Brain pericyte (primary cell): Measurements from ENCODE around the gene FAM240A.
"Not testable (repeated sequence)": the region's sequence is repeated elsewhere in the genome, so short reads cannot be mapped to it uniquely, and the experiment has no call there.

Experiments
- DNase-seq: peaks from one replicate; pipeline ENCODE4 v3.0.0-alpha.2; 2012; ENCODE audit warnings: low read depth, low spot score

Gene FAM240A

DNA sequence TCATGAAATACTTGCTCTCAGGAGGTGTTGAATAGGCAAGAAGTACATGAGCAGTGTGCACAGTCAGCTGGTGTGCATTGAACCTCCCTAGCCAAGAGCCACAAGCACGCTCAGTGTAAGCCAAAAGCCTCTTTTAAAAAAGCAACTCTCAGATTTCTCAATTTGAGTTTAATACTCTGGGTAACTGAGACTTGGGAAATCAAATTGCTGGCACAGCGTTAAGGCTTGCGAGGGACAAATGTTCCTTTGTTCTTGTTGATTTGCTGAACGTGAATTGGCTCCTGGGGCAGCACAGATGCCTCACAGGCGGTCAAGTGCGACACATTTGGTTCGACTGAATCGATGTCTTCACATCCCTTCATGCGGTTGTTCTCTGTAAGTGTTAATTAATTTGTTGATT, at the start of gene FAM240A:
FAM240A (plus strand) TSS at position 202 of the 400 bp plus-strand sequence; CDS start at position 361, 159 bp downstream.
- no peak for DNase-seq

DNA sequence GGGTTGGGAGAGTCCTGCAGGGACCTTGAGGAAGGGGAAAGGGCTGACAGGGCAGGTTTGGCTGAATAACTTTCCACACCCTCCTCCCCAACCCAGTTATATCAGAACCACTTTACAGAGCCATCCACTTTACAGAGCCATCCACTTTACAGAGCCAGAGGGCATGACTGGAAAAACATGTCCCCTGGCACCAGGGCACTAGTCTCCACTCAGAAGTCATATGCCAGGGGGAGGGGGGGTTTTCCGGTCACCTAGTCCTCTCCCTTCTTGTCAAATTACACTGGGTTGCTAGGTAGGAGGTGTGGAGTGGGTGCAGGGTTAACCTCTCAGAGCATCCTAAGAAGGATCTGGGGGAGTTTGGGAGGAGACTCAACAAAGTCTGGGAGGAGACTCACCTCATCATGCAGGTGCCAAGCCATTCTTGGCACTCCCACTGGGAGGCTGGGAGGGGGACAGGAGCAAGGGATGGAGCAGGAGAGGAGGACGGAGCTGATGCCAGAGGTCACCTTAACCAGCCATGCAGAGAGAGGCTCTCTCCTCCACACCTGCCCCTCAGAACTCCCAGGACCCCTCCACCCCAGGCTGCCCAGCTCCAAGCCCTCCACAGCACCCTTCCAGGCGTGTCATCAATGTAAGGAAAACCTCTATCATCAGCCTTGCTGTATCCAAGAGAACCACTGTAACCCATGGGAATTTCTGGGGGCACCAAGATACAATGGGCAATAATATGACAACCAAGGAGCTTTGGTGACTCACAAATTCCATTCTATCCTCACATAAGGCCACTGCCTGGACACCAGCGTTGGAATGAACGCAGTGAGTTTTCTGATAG, 47.9 kb upstream of the FAM240A start:
- no peak for DNase-seq

DNA sequence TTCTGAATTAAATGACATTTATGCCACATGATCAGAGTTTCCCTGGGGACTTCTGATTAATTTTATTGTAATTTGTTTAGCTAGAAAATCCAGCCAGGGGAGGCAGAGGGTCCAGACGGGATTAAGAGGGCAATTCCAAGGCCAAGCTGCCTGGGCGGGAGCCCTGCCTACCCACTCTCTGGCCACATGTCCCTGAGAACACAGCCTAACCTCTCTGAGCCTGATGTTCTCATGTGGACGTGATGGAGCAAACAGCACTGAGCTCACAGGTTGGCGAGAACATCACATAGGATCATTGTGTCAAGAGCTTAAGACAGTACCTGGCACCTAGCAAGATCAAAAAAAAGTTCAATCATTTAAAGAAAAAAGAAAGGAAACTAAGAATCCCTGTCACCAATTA, 47.2 kb upstream of the FAM240A start:
- no peak for DNase-seq

DNA sequence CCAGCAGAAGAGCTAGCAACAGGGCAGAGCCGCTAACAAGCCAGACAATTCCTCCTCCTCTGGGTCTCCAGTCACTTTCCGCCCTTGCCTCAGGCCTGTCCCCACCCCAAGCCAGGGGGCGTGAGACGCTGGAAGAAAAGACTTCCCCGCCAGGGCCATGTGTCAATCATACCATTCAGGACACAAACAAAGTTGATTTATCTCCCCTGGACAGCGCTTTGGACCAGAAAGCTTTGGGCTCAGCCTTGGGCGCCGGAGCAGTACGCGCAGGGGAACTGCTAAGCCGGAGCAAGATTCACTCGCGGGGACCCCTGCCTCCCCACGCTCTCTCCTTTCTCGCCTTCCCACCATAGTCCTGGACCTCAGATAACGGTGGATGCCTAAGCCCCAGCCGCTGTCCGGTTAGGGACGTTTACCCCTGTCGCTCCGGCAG, 46.7 kb upstream of the FAM240A start:
- DNase-seq, result no peak

DNA sequence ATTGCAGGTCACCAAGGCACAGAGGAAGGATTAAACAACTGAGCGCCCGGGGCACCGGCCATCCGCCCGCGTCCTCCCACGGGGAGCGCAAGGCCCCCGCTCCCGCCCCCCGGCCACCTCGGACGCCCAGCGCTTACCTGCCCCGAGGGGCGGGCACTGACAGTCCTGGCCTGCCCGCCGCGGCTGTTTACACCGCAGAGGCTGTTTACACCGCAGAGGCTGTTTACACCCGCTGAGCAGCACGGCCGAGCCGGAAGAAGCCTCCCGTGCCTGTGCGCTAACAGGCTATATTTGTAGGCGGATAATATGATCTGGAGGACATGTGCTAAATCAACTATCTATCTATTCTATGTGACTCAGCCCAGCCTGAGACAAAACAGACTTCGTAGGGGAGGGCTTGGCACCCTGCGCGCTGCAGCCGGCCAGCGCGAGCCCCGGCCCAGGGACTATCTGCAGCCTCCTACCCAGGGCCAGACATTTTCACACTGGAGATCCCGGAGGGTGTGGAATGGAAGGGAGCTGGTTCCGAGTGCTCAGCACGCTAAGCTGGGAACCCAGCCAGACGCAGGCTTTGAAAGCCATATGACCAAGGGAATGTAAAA, 46.2 kb upstream of the FAM240A start, which contains the start of gene LRRC2:
LRRC2 (minus strand) TSS at position 263 of the 602 bp plus-strand sequence. CDS start 14,711 bp downstream, outside the sequence.
- no peak for DNase-seq

DNA sequence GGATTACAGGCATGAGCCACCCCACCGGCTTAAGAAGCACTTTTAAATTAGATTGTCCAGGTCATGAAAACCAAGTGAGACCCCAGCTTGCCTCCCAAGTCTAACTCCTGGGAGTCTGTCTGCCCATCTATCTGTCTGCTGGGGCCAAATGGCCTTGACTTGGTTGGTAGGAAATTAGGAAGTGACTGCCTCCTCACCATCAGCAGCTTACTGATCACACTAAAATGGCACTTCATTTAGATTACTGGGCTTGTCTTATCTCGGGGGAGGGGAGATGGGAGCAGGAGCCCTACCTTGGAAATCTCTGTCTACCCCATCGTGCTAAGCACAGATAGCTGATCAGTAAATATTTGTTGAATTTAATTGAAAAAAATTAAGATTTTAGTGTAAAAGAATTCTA, 40.6 kb upstream of the FAM240A start:
- no peak for DNase-seq

DNA sequence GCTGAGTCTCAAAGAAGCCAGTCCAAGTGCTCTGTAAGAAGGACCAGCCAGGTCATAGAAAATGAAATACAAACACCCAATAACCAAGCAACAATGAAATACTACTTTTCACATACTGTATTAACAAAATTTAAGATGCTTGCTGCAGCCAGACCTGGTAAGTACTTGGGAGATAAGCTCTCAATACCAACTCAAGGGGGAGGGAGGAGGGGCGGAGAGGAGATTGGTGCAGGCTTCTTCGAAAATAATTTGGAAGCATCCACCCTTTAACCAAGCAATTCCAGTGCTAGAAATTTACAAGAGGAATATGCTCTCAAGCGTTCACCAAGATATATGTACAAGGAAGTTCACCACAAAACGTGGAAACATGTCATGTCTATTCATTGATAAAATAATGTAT, 38.6 kb upstream of the FAM240A start:
- no peak for DNase-seq

DNA sequence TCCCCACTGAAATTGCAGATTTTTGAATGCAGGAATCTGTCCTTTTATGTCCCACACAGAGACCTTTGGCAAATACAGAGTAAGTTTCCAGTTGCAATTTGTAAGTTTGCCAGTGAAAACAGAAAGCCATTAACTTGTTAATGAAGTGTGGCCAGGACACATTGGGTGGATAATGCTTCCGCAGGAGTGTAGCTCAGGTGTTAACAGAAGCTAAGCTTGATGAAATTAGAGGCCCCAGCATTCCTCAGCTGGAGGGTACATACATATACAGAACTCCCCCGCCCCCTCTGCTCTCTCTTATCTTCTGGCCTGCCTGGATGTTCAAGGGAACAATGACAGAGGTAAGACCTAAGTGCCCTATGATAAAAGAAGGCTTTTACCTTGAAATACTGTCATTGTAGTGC, 38.1 kb upstream of the FAM240A start:
- no peak for DNase-seq

DNA sequence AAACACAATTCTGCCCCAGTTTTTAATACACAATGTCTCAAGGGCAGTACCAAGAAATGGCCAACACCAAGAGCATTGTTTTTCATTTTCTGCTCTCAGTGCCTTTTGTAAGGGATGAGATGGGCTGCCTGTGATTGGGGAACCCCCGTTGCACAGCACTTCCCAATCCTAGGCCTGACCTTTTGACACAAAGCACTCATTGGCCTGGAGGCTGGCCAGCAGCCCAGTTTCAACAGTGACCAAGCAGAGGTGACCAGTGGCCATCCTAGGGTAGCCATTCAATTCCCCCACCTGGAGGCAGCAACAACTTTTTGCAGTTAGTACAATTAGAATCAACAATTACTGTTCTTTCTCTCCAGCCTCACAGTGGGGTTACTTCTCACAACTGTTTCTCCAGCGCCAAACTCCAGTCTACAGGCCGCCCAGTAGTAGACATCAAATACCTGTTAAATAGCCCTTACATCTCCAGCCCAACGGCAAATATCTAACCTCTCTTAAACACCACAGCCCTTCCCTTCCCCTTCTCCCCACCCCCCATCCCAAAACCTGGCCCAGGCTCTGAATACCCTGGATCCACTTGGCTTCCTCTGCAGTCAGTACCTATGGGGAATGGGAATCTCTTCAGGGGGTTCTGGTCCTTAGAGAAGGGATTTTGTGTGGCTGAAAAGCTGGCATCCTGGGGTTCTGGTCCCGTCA, 37.3 kb upstream of the FAM240A start:
- DNase-seq, result no peak

DNA sequence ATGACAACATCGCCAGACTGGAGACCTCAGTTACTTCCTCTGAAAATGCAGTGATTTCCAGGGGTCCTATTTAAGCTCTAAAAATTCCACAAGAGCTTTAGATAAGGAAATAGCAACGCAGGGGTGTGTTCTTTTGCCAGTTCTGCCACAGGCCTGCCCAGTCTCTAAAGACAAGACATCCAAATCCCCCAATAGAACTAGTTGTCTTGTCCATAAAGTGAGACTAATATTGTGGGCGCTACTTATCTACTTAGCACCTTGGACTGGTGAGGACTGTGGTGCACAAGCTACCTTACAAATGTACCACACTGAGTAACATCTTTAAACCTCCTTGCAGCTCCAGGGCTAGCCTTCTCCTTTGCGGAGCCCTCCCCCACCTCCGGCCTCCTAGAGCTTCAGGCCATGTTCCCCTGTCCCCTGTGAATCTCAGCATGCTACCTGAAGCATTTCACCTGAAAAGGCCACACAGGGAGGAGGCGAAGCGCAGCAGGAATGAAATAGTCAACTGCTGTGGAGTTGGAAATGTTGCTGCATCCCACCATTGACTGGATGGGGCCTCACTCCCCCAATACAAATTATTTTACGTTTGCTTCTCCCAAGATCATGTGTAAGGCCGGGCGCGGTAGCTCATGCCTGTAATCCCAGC, 36.6 kb upstream of the FAM240A start:
- no peak for DNase-seq

DNA sequence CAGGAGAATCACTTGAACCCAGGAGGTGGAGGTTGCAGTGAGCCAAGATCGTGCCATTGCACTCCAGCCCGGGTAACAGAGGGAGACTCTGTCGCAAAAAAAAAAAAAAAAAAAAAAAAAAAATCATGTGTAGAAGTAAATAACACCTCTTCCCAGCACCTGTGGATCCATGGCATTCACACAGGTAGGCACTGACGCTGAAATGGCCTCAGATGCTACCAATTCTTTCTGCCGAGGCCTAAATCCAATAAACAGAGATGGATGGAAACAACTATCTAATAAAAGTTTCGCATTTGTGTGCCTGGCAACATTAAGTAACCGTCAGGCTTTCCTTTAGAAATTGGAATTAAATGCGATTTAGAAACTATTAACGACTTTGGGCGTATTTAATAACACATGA, 35.9 kb upstream of the FAM240A start:
- DNase-seq, result no peak

DNA sequence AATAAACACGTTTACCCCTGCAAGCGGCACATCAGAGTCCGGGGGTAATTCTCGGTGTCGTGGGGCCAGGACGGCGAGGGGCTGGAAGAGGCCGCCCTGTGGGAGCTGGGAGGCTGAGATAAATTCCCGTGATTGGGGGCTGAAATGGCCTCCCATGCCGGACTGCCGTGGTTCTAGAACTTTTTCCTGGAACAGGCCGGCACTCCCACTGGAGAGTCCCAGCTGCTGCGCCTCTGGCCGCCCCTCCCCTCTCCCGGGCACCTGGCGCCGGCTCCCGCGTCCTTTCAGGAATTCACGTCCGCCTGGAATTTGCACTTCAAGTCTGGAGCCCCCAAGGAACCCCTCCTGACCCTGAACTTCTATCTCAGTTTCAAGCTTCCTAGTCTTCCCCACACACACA, 35.4 kb upstream of the FAM240A start:
- DNase-seq, result no peak

DNA sequence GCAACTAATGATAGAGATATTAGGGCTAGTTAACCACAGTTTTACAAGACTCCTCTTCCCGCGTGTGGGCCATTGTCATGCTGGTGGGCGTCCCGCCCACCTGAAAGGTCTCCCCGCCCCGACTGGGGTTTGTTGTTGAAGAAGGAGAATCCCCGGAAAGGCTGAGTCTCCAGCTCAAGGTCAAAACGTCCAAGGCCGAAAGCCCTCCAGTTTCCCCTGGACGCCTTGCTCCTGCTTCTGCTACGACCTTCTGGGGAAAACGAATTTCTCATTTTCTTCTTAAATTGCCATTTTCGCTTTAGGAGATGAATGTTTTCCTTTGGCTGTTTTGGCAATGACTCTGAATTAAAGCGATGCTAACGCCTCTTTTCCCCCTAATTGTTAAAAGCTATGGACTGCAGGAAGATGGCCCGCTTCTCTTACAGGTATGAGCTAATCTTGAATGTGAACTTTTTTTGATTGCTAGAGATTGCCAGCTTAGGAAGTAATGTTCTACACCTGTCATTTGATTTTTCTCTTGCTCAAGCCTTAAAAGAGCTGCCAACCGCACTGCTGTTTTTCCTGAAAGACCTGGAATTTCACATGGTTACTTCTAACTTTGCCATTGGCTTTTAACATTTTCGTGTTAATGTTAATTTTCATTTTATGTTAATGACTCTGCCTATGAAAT, 34.6 kb upstream of the FAM240A start:
- DNase-seq, result not testable (repeated sequence)

DNA sequence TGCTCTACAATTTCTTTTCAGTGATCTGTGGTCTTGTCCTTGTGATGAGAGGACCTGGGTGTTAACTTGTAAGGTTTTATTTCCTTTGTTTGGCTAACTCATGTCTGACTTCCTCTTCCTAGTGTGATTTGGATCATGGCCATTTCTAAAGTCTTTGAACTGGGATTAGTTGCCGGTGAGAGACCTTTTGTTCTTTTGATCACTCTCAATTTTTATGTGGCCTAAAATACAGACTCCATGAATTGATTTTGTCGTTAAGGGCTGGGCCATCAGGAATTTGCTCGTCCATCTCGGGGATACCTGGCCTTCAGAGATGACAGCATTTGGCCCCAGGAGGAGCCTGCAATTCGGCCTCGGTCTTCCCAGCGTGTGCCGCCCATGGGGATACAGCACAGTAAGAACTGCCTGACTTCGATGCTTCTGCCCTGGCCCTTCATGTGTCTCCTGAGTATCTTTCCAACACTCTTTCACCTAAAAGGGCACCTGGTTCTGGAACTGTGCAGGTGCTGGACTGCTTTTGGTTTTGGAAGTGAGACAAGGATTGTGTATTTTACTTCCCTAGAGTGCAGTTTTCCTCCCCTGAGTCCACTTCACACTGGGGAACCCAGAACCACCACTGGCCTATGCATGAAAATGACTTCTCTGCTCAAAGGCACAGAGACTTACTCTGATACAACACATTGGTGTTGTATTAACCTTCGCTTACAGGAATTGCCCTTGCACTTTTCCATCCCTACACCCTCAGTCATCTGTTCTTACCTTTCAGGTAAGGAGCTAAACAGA, 33.2 kb upstream of the FAM240A start:
- no peak for DNase-seq

DNA sequence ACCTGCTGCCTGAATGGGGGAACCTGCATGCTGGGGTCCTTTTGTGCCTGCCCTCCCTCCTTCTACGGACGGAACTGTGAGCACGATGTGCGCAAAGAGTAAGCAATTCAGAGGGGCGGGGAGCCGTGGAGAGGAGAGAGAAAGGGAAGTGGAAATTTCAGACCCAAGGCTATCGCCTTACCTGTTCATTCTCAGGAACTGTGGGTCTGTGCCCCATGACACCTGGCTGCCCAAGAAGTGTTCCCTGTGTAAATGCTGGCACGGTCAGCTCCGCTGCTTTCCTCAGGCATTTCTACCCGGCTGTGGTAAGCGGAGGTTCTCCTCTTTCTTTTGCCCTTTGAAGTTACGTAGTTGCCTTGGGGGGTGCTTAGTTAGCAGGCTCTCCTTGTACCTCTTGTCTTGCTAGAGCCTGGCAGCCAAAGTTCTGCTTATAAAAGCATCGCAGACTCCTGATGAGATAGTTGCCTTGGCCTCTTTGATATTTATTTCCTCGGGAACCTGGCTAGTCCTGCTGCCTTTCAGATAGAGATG, 32.5 kb upstream of the FAM240A start:
- no peak for DNase-seq

DNA sequence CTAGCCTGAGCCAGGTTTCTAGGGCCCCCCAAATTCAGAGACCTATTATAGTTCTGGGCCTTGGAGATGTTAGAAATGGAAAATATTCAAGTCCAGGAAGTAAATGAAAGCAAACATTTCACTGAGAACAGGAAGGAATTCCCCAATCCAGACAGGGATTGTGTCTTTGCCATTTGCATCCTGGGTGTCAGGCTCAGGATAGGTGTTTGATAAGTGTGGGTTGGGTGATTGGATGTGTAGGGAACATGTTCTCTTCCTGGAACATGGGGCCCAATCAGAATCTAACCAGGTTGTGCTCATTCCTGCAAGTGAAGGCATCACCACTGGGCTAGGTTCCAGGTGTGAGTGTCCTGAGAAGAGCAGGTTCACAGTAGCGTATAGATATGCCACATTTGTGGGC, 31.6 kb upstream of the FAM240A start:
- DNase-seq, result no peak

DNA sequence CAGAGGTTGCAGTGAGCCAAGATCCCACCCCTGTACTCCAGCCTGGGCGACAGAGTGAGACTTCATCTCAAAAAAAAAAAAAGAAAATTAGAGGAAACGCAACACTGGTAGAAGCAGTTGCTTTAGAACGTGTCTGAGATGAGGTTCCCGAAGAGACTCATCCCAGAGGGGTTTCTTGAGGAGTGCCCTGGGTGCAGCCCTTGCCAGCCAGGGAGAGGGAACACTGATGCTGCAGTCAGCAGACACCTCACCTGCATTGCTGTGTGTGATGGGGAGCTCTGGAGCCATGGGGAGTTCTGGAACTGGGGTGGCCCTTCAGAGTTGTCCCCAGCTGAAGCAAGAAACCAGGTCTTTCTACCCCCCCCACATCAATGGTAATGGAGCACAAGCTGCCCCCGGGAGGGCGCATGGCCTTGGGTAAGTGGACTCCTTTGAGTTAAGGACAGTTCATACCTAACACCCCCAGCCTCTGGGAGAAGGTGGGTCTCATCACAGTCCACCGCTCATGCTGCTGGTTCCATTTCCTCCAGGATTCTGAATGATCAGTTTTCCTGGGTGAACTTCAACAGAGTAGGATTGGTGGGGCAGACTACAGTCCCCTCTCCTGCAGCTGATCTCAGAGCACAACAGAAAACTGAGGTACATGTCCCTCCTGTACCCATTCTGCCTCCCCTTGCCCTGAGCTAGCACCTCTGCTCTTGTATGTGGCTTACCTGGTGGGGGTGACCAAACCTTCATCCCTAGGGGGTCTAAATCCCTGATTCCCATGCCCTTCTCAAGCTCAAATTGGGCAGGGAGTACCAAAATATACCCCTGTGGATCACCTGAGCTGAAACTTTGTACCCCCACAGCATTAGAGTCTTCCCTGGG, 27.5 kb upstream of the FAM240A start:
- no peak for DNase-seq

DNA sequence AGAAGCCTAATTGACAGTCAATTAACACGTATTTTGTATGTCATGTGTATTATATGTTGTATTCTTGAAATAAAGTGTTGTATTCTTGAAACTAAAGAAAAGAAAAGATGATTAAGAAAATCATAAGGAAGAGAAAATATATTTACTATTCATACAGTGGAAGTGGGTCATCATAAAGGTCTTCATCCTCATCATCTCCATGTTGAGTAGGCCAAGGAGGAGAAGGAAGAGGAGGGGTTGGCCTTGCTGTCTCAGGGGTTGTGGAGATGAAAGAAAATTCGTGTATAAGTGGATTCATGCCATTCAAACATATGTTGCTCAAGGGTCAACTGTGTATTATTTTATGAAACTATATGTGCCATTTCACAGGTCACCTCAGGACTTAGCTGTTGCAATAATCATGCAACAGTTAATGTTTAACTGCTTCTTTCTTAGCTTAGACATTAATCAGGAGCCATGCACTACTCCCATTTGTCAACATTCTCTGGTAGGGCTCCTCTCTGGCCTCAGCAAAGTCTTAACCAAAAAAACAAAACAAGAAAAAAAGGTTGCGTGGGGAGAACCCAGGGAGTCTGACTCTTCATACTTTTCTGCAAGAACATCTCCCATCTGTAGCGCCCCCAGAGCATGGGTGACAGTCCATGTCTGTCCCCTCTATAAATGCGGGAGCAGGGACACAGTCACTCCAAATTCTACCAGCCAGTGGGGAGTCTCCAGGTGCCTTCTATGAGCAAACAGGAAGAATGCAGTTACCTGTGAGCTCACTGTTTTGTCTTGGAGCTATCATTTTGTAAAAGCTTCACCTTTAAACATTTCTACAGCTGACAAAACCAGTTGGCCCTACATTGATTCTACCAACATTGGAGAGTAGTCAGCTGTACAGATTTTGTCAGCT, 26.3 kb upstream of the FAM240A start:
- DNase-seq, result no peak
